ENCODE data around the gene RHOB. TPM values are rescaled to one million over a fixed set of nuclear protein-coding genes. Genes with fewer than 3 reads are reported as not detected.

RHOB gene
- total RNA-seq, 1 experiment from 2014 or later: 79.5 TPM

DNA sequence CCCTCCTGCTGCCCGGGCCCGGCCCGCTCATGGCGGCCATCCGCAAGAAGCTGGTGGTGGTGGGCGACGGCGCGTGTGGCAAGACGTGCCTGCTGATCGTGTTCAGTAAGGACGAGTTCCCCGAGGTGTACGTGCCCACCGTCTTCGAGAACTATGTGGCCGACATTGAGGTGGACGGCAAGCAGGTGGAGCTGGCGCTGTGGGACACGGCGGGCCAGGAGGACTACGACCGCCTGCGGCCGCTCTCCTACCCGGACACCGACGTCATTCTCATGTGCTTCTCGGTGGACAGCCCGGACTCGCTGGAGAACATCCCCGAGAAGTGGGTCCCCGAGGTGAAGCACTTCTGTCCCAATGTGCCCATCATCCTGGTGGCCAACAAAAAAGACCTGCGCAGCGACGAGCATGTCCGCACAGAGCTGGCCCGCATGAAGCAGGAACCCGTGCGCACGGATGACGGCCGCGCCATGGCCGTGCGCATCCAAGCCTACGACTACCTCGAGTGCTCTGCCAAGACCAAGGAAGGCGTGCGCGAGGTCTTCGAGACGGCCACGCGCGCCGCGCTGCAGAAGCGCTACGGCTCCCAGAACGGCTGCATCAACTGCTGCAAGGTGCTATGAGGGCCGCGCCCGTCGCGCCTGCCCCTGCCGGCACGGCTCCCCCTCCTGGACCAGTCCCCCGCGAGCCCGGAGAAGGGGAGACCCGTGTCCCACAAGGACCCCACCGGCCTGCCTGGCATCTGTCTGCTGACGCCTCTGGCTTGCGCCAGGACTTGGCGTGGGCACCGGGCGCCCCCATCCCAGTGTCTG, 767 bp downstream of the RHOB start:
- DNase-seq (ENCODE audit: low read depth, low spot score): peak; percentile 53
- in situ Hi-C loops (cut with HindIII; ENCODE audit: low pct_unique_long_range_greater_than_20kb, low sequenced_read_pairs): loop anchor here (10.0 kb wide), 1 partner anchor 187 kb away; no protein-coding TSS in a partner anchor

DNA sequence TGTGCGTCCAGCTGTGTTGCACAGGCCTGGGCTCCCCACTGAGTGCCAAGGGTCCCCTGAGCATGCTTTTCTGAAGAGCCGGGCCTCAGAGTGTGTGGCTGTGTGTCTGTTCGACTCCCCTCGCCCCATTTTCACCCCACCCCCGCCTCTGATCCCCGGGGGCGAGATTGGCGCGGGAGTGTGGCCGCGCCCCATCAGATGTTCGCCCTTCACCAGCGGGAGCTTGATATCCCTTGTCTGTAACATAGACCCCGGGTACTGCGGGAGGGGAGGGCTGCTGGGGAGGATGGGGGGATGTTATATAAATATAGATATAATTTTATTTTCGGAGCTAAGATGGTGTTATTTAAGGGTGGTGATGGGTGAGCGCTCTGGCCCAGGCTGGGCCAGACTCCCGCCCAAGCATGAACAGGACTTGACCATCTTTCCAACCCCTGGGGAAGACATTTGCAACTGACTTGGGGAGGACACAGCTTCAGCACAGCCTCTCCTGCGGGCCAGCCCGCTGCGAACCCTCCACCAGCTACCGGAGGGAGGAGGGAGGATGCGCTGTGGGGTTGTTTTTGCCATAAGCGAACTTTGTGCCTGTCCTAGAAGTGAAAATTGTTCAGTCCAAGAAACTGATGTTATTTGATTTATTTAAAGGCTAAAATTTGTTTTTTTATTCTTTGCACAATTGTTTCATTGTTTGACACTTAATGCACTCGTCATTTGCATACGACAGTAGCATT, 1.5 kb downstream of the RHOB start:
- in situ Hi-C loops (cut with HindIII; ENCODE audit: low pct_unique_long_range_greater_than_20kb, low sequenced_read_pairs): loop anchor here (10.0 kb wide), 1 partner anchor 186 kb away; no protein-coding TSS in a partner anchor
- DNase-seq (ENCODE audit: low read depth, low spot score): no peak

DNA sequence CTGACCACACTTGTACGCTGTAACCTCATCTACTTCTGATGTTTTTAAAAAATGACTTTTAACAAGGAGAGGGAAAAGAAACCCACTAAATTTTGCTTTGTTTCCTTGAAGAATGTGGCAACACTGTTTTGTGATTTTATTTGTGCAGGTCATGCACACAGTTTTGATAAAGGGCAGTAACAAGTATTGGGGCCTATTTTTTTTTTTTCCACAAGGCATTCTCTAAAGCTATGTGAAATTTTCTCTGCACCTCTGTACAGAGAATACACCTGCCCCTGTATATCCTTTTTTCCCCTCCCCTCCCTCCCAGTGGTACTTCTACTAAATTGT, 2.1 kb downstream of the RHOB start:
- in situ Hi-C loops (cut with HindIII; ENCODE audit: low pct_unique_long_range_greater_than_20kb, low sequenced_read_pairs): loop anchor here (10.0 kb wide), 1 partner anchor 186 kb away; no protein-coding TSS in a partner anchor
- DNase-seq (ENCODE audit: low read depth, low spot score): no peak

DNA sequence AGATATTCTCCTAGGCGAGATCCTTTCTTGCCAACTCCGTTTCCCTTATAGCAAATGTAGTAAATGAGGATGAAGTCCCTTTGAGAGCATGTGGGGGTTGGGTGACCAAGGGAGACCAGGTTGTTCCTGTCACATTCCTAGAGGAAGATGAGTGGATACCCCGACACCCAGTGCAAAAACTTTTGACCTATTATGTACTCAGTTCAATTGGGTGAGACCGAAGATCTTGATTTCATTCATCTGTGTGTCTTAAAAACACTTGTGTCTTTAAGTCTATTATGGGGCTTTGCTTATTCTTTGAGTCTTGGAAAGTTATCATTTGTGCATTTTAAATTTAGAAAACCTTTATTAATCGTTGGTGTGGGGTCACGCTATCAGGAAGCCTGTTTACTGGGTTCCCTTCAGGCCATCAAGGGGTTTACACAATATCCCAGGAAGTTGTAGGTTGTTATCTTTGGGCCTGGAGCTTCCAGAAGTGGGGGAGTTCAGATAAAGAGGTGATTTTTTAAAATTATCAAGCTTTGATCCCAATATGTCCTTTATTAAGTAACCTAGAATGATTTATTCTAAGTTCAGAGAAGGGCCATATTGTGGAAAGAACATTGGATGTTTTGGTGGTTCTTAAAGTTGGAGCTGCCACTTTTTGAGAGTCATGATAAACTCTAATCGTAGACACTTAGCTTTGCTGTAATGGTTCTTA, 2.8 kb downstream of the RHOB start:
- in situ Hi-C loops (cut with HindIII; ENCODE audit: low pct_unique_long_range_greater_than_20kb, low sequenced_read_pairs): loop anchor here (10.0 kb wide), 1 partner anchor 185 kb away; no protein-coding TSS in a partner anchor
- no peak for DNase-seq (ENCODE audit: low read depth, low spot score)

DNA sequence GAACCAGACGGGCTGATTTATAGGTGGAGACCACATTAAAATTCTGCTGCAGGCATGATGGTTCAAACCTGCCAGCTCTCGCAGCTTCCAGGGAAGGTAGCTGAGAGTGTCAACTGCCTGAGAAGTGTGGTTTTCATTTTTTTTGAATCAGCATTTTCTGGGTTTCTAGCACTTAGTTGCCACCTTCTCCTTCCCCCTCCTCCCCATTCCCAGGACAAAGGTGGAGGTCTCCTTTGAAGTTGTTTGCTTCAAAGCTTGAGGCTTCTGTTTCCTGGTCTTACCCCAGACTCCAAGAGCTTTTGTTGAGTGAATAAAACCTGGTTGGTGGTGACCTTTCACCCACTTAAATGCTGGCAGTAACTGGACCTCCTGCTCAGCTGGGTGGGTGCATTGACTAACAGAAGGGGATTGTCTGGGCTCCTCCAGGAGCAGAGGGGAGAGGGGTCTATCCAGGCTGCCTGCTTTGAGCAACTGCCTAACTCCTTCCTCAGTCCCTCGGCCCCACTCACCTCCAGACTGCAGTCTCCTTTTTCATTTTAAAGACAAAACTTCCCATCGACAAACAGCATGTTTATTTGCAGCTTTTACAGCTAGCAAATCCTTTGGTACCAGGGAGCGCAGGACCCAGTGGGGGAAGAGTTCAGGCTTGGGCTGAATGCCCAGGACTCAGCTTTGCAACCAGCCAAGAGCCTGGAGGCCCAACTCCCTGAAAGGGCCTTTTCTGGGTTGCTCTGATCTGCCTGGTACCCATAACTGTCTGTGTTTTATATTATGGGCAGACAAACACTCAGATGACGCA, 3.5 kb downstream of the RHOB start:
- in situ Hi-C loops (cut with HindIII; ENCODE audit: low pct_unique_long_range_greater_than_20kb, low sequenced_read_pairs): no loop called here
- DNase-seq (ENCODE audit: low read depth, low spot score): peak; percentile 82

DNA sequence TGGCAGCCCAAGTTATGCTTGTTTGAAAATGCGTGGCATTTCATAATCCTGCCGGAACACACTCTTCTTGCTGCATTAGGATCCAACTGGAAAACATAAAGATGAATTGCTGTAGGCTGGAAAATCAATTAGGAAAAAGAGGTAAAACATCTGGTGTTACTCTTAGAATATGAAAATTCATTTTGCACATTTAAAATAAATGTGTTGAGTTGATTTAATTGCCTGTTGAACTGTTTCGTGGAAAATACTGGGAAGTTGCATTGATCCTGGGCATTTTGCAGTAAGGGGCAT, 4.1 kb downstream of the RHOB start:
- in situ Hi-C loops (cut with HindIII; ENCODE audit: low pct_unique_long_range_greater_than_20kb, low sequenced_read_pairs): no loop called here
- DNase-seq (ENCODE audit: low read depth, low spot score): no peak

DNA sequence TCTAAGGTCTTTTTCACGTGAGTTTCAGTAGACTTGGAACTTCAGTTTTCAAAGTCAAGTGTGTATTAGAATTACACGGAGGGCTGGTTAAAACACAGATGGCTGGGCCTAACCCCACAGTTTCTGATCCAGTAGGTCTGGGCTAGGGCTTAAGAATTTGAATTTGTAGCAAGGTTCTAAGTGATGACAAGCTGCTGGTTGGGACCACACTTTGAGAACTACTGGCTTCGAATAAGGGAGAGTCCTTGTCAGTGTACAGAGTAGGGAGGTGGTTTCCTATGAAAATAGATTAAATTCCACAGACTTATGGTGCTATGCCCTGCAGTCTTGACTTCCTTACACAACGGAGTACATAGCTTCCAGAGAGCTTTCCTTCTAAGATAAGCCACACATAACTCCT, 4.5 kb downstream of the RHOB start:
- no peak for DNase-seq (ENCODE audit: low read depth, low spot score)
- in situ Hi-C loops (cut with HindIII; ENCODE audit: low pct_unique_long_range_greater_than_20kb, low sequenced_read_pairs): no loop called here

DNA sequence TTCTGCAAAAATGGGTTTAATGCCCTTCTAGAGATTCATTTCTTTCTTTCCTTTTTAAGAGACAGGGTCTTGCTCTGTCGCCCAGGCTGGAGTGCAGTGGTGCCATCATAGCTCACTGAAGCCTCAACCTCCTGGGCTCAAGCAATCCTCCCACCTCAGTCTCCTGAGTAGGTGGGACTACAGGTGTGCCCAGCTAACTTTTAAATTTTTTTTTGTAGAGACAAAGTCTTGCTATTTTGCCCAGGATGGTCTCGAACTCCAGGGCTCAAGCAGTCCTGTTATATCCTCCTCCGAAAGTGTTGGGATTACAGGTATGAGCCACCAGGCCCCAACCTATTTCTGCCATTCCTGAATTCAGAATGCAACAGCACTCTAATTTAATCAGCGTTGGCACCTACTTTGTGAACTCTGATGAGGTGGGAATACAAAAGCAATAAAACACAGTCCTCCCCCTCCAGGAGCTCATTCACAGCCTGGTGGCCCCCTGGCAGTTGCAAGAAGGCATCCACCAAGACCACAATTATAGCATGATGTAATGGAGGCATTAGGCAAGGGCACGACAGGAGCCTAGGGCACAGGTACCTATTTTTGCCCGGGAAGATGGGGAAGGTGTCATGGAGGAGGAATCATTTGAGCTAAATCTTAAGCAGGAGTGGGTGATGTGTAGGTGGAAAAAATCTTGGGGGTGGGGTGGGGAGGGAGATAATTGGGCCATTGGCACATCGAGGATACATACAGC, 5.1 kb downstream of the RHOB start:
- DNase-seq (ENCODE audit: low read depth, low spot score): no peak
- in situ Hi-C loops (cut with HindIII; ENCODE audit: low pct_unique_long_range_greater_than_20kb, low sequenced_read_pairs): no loop called here

DNA sequence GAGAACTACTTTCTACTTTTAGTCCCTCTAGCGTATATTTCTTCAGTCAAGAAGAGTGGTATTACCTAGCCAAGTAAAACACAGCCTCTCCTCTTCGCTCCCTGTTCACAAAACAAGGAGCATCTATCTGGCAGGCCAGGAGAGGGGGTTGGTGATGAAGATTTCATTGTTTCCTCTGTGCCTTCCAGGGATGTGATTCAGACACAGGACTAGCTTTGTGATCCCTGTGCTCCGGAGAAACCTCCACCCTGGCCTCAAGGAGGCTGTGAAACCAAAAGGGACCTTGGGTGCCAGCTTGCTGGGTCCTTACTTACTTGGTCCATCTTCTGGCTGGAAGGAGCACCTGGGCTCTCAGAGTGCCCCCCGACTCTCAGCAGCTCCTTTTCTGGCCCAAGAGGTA, 5.7 kb downstream of the RHOB start:
- in situ Hi-C loops (cut with HindIII; ENCODE audit: low pct_unique_long_range_greater_than_20kb, low sequenced_read_pairs): no loop called here
- peak; percentile 96 for DNase-seq (ENCODE audit: low read depth, low spot score)

GRCh38 chr2:20453087-20453486, 6.2 kb downstream of the RHOB start:
- in situ Hi-C loops (cut with HindIII; ENCODE audit: low pct_unique_long_range_greater_than_20kb, low sequenced_read_pairs): no loop called here
- DNase-seq (ENCODE audit: low read depth, low spot score): no peak

- in situ Hi-C loops (cut with HindIII; ENCODE audit: low pct_unique_long_range_greater_than_20kb, low sequenced_read_pairs): no loop called here
- DNase-seq (ENCODE audit: low read depth, low spot score): no peak
Measured at GRCh38 chr2:20454036-20454981, 7.4 kb downstream of the RHOB start.

DNA sequence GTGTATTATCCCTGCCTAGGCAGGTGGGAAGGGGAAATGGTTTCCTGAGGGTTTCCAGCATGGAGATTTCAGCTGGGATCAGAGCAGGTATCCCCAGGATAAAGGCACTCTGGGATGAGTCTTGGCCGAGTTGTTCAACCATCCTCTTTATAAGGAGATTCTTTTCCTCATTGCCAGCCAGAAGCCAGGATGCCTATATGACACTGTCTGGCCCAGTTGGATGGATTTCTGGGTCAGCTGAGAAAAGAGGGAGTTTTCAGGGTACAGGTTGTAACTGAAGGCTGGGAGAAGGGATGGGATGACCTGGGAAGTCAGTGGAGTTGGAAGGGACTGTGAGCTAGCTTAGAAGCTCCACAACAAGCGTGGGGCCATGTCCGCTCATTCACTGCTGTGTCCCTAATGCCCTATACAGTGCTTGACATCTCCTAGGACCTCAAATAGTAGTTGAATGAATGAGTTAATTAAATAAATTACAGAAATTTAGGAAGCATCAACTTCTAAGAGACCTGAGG, 8.3 kb downstream of the RHOB start:
- in situ Hi-C loops (cut with HindIII; ENCODE audit: low pct_unique_long_range_greater_than_20kb, low sequenced_read_pairs): no loop called here
- no peak for DNase-seq (ENCODE audit: low read depth, low spot score)

DNA sequence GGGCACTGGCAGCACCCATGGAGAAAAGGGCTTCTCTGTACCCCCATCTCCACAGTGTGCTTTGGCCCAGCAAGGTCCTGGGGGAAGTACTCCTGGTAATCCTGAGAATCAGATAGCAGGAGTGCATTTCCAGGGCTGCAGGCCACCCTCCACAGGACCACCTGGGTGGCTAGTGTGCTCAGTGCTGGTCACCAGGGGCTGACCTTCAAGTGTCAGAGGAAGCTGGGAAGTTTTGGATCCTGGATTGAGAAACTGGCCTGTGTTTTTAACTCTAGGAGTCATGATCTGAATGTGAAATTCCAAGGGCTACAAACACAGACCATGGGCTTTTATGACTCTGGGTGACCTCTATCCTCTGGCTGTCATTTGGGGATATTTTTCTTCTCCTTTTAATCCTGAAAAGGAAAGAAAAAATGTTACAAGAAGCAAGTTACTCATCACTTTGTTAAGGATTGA, 9.3 kb downstream of the RHOB start:
- DNase-seq (ENCODE audit: low read depth, low spot score): no peak
- in situ Hi-C loops (cut with HindIII; ENCODE audit: low pct_unique_long_range_greater_than_20kb, low sequenced_read_pairs): no loop called here

GRCh38 chr2:20456636-20457426, 10.0 kb downstream of the RHOB start:
- in situ Hi-C loops (cut with HindIII; ENCODE audit: low pct_unique_long_range_greater_than_20kb, low sequenced_read_pairs): no loop called here
- DNase-seq (ENCODE audit: low read depth, low spot score): no peak

Data from SK-MEL-5 (cell line).